ENCODE results near the gene RASSF7.
A peak's percentile ranks its signal among the peaks of the same experiment; 100 is the strongest.

The RASSF7 gene

GRCh38 chr11:561148-562003 is 606 bp downstream of the RASSF7 start:
- in situ Hi-C loops (cut with HindIII; ENCODE audit: low sequenced_read_pairs), result no loop called here
- TF ChIP-seq, protein P1, sequence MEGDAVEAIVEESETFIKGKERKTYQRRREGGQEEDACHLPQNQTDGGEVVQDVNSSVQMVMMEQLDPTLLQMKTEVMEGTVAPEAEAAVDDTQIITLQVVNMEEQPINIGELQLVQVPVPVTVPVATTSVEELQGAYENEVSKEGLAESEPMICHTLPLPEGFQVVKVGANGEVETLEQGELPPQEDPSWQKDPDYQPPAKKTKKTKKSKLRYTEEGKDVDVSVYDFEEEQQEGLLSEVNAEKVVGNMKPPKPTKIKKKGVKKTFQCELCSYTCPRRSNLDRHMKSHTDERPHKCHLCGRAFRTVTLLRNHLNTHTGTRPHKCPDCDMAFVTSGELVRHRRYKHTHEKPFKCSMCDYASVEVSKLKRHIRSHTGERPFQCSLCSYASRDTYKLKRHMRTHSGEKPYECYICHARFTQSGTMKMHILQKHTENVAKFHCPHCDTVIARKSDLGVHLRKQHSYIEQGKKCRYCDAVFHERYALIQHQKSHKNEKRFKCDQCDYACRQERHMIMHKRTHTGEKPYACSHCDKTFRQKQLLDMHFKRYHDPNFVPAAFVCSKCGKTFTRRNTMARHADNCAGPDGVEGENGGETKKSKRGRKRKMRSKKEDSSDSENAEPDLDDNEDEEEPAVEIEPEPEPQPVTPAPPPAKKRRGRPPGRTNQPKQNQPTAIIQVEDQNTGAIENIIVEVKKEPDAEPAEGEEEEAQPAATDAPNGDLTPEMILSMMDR (IDR thresholded peaks at IDR 0.05; ENCODE audit: low read depth, low read length, missing control alignments), result no peak
- no peak for DNase-seq (ENCODE audit: low read depth)
- H3K4me3 ChIP-seq (ENCODE audit: low read depth, low read length), result peak overlapping the region; percentile 52

DNA sequence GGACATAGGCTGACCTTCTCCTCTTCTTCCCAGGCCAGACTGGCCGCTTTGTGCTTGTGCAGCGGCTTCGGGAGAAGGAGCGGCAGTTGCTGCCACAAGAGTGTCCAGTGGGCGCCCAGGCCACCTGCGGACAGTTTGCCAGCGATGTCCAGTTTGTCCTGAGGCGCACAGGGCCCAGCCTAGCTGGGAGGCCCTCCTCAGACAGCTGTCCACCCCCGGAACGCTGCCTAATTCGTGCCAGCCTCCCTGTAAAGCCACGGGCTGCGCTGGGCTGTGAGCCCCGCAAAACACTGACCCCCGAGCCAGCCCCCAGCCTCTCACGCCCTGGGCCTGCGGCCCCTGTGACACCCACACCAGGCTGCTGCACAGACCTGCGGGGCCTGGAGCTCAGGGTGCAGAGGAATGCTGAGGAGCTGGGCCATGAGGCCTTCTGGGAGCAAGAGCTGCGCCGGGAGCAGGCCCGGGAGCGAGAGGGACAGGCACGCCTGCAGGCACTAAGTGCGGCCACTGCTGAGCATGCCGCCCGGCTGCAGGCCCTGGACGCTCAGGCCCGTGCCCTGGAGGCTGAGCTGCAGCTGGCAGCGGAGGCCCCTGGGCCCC is 1.4 kb downstream of the RASSF7 start:
- TF ChIP-seq, protein P1 (IDR thresholded peaks at IDR 0.05; ENCODE audit: low read depth, low read length, missing control alignments), result no peak
- in situ Hi-C loops (cut with HindIII; ENCODE audit: low sequenced_read_pairs), result no loop called here
- H3K4me3 ChIP-seq (ENCODE audit: low read depth, low read length), result no peak overlapping the region
- DNase-seq (ENCODE audit: low read depth), result no peak

DNA sequence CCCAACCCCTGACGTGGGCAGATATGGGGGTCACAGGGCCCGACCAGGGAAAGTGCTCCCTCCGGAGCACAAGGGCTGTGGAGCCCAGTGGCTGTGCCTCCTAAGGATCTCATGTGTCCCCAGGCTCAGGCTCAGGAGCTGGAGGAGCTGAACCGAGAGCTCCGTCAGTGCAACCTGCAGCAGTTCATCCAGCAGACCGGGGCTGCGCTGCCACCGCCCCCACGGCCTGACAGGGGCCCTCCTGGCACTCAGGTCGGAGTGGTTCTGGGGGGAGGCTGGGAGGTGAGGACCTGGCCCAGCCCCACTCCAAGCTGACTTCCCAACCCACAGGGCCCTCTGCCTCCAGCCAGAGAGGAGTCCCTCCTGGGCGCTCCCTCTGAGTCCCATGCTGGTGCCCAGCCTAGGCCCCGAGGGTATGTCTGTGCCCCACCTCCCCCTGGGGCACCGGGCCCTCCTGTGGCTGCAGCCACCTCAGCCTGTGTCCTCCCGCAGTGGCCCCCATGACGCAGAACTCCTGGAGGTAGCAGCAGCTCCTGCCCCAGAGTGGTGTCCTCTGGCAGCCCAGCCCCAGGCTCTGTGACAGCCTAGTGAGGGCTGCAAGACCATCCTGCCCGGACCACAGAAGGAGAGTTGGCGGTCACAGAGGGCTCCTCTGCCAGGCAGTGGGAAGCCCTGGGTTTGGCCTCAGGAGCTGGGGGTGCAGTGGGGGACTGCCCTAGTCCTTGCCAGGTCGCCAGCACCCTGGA is 2.5 kb downstream of the RASSF7 start:
- no peak for DNase-seq (ENCODE audit: low read depth)

DNA sequence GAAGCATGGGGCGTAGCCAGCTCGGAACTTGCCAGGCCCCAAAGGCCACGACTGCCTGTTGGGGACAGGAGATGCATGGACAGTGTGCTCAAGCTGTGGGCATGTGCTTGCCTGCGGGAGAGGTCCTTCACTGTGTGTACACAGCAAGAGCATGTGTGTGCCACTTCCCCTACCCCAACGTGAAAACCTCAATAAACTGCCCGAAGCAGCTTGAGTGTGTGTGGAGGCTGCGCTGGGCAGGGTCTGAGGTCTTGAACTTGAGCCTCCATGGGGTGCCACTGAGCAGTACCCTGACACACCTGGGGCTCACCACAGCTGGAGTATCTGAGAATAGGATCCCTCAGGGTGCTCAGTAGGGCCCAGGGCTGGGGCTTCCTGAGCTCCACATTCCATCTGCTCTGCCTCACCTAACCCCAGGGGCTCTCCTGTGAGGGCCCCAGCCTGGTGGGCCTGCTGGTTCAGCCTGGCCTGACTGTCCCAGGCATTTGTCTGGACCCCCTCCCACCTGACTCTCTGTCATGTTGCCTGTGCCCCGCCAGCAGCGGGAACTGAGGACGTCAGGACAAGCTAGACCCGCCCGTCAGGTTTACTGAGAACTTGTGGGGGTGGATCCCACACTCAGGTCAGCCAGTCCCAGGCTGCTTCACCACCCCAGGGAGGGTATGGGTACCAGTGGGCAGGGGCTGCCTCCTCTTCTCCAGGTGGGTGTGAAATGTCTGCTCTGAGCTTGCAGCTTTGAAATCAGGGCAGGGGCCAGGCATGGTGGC is 3.2 kb downstream of the RASSF7 start:
- DNase-seq (ENCODE audit: low read depth), result no peak

More for the DNA sequence above, 2.5 kb downstream of the RASSF7 start:
- TF ChIP-seq, protein P1 (IDR thresholded peaks at IDR 0.05; ENCODE audit: low read depth, low read length, missing control alignments), result no peak
- in situ Hi-C loops (cut with HindIII; ENCODE audit: low sequenced_read_pairs), result no loop called here
- no peak overlapping the region for H3K4me3 ChIP-seq (ENCODE audit: low read depth, low read length)

DNA sequence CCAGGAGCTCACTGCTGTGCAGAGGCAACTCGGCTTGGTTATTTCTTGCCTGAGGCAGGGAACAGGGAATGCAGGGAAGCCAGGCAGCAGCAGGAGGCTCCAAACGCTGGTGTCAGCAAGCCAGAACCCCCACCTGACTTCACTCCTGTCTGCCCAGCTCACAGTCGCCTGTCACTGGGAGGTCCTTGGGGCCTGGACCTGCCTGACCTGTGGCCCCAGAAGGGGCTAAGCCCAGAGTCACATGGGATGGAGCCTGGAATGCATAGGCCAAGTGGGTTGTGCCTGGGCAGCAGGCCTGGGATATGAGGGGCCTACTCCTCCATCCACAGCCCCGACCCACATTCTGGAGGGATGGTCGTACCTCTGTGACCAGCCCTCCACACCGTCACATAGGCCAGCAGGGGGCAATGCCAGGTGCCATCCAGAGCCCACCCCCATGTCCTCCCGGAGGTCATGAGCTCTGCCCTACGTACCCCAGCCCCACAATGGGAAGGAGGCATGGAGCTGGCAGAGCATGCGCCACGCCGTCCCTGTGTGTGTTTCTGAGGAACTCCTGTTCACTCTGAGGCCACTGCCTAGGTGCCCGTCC is 5.2 kb downstream of the RASSF7 start:
- no peak overlapping the region for H3K4me3 ChIP-seq (ENCODE audit: low read depth, low read length)
- DNase-seq (ENCODE audit: low read depth), result no peak
- in situ Hi-C loops (cut with HindIII; ENCODE audit: low sequenced_read_pairs), result no loop called here
- TF ChIP-seq, protein P1 (IDR thresholded peaks at IDR 0.05; ENCODE audit: low read depth, low read length, missing control alignments), result no peak

More for the DNA sequence above, 3.2 kb downstream of the RASSF7 start:
- H3K4me3 ChIP-seq (ENCODE audit: low read depth, low read length), result no peak overlapping the region
- TF ChIP-seq, protein P1 (IDR thresholded peaks at IDR 0.05; ENCODE audit: low read depth, low read length, missing control alignments), result no peak
- in situ Hi-C loops (cut with HindIII; ENCODE audit: low sequenced_read_pairs), result no loop called here
